D721Med (cell line): ENCODE results near the gene DSCAM.

Experiments
- DNase-seq: peaks from one replicate; pipeline ENCODE4 v3.0.0; 2011; ENCODE audit warnings: low spot score; ENCODE audit not compliant: insufficient read length
- FAIRE-seq: peaks from 2 replicates; lab custom pipeline; 2011; peaks lifted over from hg19 to GRCh38; lab: Jason Lieb, UNC
- TF ChIP-seq, protein P1 (sequence below): IDR thresholded peaks from 2 replicates; pipeline ENCODE4 v1.5.1; 2012; ENCODE audit warnings: mild to moderate bottlenecking, control low read depth; ENCODE audit not compliant: insufficient read depth; ENCODE audit errors: missing control alignments

The DSCAM gene

GRCh38 chr21:40837456-40837855 lies 9.5 kb downstream of the DSCAM start:
- FAIRE-seq (no peak), DNase-seq (no peak)
- TF ChIP-seq, protein P1, sequence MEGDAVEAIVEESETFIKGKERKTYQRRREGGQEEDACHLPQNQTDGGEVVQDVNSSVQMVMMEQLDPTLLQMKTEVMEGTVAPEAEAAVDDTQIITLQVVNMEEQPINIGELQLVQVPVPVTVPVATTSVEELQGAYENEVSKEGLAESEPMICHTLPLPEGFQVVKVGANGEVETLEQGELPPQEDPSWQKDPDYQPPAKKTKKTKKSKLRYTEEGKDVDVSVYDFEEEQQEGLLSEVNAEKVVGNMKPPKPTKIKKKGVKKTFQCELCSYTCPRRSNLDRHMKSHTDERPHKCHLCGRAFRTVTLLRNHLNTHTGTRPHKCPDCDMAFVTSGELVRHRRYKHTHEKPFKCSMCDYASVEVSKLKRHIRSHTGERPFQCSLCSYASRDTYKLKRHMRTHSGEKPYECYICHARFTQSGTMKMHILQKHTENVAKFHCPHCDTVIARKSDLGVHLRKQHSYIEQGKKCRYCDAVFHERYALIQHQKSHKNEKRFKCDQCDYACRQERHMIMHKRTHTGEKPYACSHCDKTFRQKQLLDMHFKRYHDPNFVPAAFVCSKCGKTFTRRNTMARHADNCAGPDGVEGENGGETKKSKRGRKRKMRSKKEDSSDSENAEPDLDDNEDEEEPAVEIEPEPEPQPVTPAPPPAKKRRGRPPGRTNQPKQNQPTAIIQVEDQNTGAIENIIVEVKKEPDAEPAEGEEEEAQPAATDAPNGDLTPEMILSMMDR = no peak

- TF ChIP-seq, protein P1 = no peak
- no peak for DNase-seq
Observed at GRCh38 chr21:40835184-40835694, 11.7 kb downstream of the DSCAM start.

GRCh38 chr21:40833184-40833583 lies 13.8 kb downstream of the DSCAM start:
- no peak for DNase-seq
- TF ChIP-seq, protein P1 = no peak
- no peak for FAIRE-seq

More at GRCh38 chr21:40835184-40835694, 11.7 kb downstream of the DSCAM start:
- no peak for FAIRE-seq

DNA sequence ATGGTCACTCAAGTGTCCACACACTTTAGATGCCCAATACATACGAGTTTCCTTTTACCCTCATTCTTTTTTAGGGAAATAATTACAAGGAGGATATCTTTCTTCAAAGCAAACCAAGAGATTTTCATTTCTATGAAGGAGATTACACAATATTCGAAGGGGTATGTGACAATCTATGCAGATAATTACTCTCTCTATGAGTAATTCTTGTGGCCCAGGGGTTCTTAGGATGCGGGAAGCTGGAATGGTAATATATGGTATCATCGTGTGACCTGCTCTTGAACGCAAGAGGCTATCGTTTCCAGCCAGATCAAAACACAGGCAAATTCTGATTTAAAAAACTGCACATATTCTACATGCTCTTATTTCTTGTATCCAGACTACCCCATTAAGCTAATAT lies 14.6 kb downstream of the DSCAM start:
- TF ChIP-seq, protein P1 = no peak
- FAIRE-seq (no peak), DNase-seq (no peak)

- FAIRE-seq (no peak), DNase-seq (no peak)
- TF ChIP-seq, protein P1 = no peak
Observed at GRCh38 chr21:40830836-40831235, 16.1 kb downstream of the DSCAM start.

GRCh38 chr21:40829791-40830190 lies 17.2 kb downstream of the DSCAM start:
- FAIRE-seq = no peak

GRCh38 chr21:40829308-40829707 lies 17.6 kb downstream of the DSCAM start:
- FAIRE-seq = no peak

More at GRCh38 chr21:40829791-40830190, 17.2 kb downstream of the DSCAM start:
- TF ChIP-seq, protein P1 = no peak
- DNase-seq = no peak

More at GRCh38 chr21:40829308-40829707, 17.6 kb downstream of the DSCAM start:
- no peak for DNase-seq
- TF ChIP-seq, protein P1 = no peak
